GM18505 (cell line): ENCODE data around the gene GLP1R.

ENCODE experiments used
- ATAC-seq: cut with Tn5 transposase; IDR thresholded peaks from one replicate; pipeline ENCODE4 v1.9.1; 2021; ENCODE audit not compliant: unreplicated experiment
- POLR2A ChIP-seq: IDR thresholded peaks from 4 replicates; pipeline ENCODE4 v1.6.1; 2011; ENCODE audit warnings: borderline replicate concordance; ENCODE audit not compliant: insufficient read depth, insufficient read length; ENCODE audit errors: extremely low read depth

The GLP1R gene

GRCh38 chr6:39061588-39061987 lies 13.0 kb downstream of the GLP1R start:
- TF ChIP-seq POLR2A, result no peak
- ATAC-seq, result no peak

DNA sequence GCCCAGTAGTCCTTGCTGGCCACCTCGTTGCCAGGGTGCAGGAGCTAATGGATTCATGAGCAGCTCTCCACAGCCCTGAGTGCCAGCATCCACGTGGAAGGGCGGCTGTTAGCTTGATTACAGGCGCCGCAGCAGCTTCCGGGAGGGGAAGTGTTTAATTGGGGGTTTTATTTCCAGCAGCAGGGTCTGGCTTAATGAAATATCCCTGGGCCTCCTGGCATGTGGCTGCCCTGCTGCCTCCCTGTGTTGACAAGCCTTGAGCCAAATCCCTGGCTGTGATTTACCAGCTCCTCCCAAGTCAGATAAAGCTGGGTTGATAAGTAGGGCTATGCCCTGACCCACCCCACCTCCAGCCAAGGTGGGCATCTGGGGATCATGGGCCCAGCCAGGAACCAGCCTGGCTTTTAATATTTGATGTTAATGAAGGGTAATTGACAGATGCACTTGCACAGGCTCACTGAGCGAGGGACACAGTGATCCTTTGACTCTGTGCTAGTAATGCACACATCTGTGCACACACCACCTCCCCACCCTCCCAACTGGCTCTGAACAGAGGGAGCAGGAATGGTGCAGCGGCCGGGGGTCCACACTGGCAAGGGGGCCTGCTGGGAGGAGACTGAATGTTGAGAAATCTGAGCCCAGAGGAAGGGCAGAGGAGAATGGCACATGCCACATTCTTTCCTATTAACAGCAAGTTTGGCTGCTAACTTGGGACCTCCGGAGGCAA lies 13.6 kb downstream of the GLP1R start:
- no peak for ATAC-seq

GRCh38 chr6:39063526-39063925 lies 14.9 kb downstream of the GLP1R start:
- TF ChIP-seq POLR2A, result no peak
- no peak for ATAC-seq

More for the DNA sequence above, 13.6 kb downstream of the GLP1R start:
- no peak for TF ChIP-seq POLR2A

GRCh38 chr6:39065561-39065960 lies 17.0 kb downstream of the GLP1R start:
- TF ChIP-seq POLR2A, result no peak
- no peak for ATAC-seq

DNA sequence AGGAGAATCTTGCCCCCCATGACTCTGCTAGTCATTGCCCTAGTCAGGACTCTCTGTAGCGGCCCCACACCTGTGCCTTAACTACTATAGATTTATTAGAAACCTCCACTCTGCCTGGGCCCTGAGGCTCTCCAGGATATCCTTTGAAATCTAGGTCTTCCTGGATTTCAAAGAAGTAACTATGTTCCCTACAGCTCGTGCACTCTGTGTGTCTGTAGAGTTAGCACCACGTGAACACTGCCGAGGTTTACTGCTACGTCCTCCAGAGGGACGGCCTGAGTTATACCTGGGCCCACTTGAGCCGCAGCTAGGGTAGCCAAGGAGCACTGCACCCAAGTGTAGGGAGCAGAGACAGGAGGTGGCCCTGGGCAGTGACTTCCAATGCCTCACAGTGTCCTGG lies 19.8 kb downstream of the GLP1R start:
- no peak for ATAC-seq
- no peak for TF ChIP-seq POLR2A

DNA sequence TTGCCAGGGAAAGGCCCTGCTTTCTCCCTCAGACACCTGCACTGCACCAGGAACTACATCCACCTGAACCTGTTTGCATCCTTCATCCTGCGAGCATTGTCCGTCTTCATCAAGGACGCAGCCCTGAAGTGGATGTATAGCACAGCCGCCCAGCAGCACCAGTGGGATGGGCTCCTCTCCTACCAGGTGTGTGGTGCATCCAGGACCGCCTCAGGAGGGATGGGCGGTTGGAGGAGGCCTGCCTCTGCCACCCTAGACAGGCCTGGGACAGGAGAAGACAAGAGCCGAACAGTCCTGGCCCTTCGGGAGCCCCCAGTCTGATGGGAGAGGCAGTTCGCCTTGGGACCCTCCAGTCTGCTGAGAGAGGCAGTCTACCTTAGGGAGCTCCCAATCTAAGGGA lies 24.2 kb downstream of the GLP1R start:
- ATAC-seq, result no peak
- no peak for TF ChIP-seq POLR2A

DNA sequence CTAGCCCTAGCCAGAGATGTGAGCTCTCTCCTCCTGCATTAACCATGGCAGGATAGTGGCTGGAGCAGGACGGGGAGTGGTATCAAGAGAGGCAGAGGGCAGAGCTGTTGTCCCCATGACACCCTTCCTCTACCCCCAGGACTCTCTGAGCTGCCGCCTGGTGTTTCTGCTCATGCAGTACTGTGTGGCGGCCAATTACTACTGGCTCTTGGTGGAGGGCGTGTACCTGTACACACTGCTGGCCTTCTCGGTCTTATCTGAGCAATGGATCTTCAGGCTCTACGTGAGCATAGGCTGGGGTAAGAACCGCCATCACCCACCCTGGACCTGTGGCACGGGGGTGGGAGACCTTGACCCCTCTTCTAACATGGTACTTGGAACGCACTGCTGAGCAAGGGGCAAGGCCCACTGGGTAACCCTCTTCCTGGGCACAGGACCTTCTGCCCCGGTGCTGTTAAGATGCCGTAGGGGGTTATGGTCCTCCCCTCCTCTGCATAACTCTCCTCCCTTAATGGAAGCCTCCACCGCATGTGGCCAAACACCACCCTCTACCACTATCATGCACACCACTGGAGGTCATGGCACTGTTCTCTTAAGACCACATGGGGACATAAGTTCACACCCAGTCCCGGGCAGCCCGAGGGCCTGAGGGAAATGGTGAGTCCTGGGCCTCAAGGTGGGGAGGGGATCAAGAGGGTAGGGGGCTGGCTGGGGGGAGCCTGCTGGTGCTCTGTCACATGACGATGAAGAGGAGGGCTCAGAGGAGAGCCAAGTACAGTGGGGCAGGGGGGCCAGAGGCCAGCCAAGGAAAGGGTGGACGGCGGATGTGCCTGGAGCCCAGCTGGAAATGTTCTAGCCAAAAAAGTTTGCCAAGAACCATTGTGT lies 25.1 kb downstream of the GLP1R start:
- TF ChIP-seq POLR2A, result no peak
- no peak for ATAC-seq

- no peak for TF ChIP-seq POLR2A
- no peak for ATAC-seq
Observed at GRCh38 chr6:39074486-39074885, 25.9 kb downstream of the GLP1R start.

- no peak for ATAC-seq
- TF ChIP-seq POLR2A, result no peak
Observed at GRCh38 chr6:39075010-39075686, 26.6 kb downstream of the GLP1R start.

DNA sequence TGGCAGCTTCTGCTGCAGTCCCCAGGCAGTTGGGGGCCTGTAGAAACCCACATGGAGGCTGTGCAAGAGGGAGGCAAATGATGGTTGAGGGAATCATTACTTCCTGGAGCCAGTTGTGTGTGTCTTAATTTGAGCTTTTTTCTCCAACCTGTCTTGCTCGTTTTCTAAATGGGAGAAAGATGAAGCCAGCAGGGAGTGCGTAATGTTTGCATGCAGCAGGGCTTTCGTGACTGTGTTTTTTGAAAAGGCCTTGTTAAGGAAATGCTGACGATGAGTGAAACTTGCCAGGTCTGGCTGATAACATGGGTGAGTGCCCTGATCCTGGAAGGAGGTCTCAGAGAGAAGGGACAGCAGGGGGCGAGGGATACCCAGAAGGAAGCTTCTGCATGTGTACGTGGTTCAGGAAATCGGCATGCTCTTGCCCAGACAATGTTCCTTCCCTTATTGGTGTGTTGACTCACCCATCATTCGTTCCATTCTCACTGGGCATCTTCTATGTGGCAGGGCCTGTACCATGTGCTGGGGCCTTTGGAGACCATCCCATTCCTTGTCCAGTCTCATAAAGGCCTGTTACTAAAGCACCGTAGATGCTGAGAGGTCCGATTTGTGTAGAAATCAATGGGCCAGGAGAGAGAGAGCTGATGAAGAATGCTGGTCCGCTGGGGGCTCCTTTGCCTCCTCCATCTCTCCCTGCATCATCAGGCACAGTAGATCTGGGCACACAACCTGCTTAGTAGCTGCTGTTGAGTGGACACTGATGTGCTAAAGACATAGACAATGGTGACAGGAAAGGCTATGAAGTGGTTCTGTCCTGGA lies 27.4 kb downstream of the GLP1R start:
- no peak for TF ChIP-seq POLR2A

DNA sequence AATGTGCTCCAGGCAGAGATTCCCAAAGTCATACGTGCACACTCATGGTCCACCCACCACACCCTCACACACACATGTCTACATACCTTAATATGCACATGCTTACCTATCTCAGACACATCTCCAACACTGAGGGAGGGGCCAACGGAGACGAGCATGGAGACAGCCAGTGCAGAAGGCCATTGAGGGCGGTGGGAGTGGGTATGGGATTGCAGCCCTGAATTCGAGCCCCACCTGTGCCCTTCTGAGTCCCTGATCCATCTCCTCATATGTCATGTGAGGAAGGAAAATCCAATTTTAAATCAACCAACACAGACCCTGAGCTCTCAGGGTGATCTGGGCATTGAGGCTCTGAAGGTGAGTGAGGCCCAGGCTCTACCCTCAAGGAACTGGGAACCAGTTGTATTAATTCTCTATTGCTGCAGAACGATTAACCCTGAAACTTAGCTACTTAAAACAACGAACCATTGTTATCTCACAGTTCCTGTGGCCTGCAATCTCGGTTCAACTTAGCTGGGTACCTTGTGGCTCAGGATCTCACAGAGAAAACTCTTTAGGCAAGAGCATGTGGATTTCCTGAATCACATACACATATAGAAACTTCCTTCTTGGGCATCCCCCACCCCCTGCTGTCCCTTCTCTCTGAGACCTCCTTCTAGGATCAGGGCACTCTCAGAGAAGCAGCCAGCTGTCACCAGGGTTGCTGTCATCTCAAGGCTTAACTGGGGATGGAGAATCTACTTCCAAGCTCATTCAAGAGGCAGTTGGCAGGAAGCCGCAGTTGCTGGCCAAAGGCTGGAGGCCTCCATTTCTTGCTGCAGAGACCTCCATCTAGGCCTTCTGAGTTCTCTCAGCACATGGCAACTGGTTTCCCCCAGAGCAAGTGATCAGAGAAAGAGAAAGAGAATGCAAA lies 28.3 kb downstream of the GLP1R start:
- ATAC-seq, result no peak
- TF ChIP-seq POLR2A, result no peak

More for the DNA sequence above, 27.4 kb downstream of the GLP1R start:
- ATAC-seq, result no peak

DNA sequence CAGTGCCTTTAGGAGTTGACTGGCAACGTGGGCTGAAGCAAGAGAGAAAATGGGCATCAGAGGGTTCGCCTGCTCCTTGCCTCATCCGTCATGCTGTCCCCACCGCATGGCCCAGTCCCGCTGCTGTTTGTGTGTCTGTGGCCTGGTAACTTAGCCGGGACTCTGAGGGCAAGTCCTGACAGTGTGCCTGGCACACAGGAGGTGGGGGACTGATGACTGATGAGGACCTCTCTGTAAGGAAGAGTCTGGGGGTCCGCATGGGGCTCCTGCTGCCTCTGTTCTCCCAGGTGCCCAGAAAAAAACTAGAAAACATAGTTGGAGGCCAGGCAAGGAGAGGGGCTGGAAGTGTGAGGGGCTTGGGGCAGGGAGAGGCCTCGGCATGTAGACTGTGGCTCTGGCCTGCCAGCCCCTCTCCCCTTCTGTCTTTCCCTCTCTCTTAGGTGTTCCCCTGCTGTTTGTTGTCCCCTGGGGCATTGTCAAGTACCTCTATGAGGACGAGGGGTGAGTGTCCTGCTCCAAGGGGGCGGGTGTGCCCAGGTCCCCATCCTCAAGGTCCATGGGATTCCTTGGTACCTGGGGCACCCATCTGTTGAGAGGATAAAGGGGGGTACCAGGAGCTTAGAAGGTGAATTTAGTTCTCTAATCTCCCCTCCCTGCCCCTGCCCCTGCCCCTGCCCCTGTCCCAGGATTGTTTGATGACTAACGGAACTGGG lies 29.5 kb downstream of the GLP1R start:
- no peak for TF ChIP-seq POLR2A
- no peak for ATAC-seq

GRCh38 chr6:39078695-39079094 lies 30.1 kb downstream of the GLP1R start:
- TF ChIP-seq POLR2A, result no peak
- ATAC-seq, result no peak
